GM10266 (cell line): ENCODE results near the gene PDE3A.

Experiments used
- DNase-seq: peaks from one replicate; pipeline ENCODE4 v3.0.0; 2012; ENCODE audit errors: extremely low spot score
- TF ChIP-seq, protein P1 (sequence below): IDR thresholded peaks from 2 replicates; pipeline ENCODE4 v1.5.1; 2012; ENCODE audit warnings: mild to moderate bottlenecking, low read depth; ENCODE audit not compliant: control insufficient read depth, insufficient read depth; ENCODE audit errors: missing control alignments

The PDE3A gene

DNA sequence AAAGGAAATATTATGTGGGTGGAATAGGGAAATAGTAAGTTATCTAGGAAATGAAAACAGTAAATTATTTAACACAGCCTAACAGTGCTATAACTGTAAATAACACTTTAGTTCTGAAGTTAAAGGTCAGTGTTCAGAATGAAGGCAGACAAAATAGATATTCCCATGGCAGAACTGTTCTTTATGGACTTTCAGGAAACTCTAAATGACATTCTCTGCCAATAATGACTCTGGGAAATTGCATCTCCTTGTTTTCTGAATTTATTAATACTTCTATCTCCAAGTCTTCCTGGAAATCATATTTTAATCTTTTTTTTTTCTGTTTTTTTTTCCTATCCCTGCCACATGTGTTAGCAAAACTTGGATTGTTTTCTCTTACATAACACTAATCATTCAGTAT is 101.4 kb downstream of the PDE3A start:
- TF ChIP-seq, protein P1, sequence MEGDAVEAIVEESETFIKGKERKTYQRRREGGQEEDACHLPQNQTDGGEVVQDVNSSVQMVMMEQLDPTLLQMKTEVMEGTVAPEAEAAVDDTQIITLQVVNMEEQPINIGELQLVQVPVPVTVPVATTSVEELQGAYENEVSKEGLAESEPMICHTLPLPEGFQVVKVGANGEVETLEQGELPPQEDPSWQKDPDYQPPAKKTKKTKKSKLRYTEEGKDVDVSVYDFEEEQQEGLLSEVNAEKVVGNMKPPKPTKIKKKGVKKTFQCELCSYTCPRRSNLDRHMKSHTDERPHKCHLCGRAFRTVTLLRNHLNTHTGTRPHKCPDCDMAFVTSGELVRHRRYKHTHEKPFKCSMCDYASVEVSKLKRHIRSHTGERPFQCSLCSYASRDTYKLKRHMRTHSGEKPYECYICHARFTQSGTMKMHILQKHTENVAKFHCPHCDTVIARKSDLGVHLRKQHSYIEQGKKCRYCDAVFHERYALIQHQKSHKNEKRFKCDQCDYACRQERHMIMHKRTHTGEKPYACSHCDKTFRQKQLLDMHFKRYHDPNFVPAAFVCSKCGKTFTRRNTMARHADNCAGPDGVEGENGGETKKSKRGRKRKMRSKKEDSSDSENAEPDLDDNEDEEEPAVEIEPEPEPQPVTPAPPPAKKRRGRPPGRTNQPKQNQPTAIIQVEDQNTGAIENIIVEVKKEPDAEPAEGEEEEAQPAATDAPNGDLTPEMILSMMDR, result no peak
- DNase-seq, result no peak

DNA sequence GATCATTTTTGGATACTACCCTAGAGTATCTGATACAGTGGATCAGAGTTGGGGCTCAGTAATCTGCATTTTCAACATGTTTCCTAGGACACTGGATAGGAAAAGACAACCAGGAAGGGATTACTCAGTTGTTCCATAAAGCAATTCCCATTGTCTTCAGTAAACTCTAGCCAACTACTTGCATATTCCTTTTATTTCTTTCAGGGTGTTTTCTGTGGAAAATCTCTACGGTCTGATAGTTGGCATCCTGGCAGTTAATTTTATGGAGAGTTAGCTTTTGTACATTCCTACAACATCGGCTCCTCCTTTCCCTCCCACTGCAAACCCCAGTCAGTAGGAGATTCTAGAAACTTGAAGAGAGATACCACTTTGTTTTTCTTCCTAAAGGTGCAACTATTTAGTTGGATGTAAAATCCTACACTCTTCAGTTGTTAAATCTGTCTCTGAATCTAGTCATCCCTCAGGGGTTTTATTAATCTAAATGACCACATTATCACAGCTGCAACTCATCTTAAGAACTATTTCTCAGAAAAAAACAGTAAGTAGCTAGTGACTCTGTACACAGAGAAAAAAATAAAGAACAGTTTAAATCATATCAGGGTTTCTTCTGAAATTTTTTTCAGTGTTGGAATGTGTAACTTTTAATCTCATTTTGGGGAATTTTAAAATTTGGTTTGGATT is 103.9 kb downstream of the PDE3A start:
- DNase-seq, result no peak
- TF ChIP-seq, protein P1, result no peak

DNA sequence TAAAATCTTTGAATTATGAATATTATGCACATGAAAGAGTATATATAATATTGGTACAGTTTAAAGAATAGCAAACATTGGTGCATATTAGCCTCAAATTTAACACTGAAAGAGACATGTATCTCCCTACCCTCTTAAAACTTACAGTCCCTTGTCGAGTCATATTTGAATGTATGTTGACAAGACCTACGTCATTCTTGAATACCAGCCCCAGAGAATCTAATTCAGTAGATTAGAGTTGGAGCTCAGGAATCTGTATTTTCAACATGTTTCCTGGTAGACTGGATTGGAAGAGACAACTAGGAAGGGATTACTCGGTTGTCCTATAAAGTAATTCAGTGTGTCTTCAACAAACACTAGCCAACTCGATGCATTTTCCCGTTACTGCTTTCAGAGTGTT is 104.8 kb downstream of the PDE3A start:
- DNase-seq, result no peak
- TF ChIP-seq, protein P1, result no peak

DNA sequence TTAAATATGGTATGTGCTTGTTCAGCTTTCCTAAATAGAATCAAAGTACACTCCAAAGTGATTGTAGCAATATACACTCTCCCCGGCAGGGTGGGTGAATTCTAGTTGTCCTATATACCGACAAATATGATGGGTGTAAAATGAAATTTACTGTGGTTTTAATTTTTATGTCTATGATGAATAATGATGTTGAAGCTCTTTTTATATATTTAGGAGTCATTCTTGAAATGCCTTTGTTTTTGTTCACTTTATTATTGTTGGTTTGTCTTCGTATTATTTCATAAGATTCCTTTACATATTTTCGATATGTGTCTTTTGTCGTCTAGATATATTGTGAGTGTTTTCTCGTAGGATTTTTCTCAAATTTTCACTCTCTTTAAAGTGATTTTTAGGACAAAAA is 105.7 kb downstream of the PDE3A start:
- DNase-seq, result no peak
- TF ChIP-seq, protein P1, result no peak

DNA sequence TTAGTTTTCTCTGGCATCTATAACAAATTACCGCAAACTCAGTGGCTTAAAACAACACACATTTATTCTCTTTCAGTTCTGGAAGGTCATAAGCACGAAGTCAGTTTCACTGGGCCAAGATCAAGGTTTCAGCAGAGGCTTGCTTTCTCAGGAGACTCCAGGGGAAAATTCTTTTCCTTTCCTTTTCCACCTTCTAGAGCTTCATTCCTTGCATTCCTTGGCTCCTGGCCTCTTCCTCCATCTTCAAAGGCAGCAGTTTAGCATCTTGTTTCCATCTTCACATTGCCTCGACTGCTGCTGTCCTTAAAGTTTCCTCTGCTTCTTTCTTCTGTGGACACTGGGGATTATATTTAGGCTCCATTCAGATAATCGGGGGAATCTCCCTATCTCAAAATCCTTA is 106.1 kb downstream of the PDE3A start:
- TF ChIP-seq, protein P1, result no peak
- DNase-seq, result no peak

DNA sequence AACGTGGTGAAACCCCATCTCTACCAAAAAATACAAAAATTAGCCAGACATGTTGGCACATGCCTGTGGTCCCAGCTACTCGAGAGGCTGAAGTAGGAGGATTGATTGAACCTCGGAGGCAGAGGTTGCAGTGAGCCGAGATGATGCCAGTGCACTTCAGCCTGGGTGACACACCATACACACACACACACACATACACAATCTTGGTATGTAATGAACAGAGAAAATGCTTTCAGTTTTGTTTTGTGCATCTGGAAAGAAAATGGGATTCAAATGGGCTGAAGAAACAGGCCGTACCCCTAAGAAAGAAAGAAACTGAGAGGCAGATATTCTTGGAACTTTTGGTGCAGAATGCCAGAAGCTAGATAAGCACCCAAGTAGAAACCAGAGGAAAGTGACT is 107.2 kb downstream of the PDE3A start:
- no peak for DNase-seq
- TF ChIP-seq, protein P1, result no peak

DNA sequence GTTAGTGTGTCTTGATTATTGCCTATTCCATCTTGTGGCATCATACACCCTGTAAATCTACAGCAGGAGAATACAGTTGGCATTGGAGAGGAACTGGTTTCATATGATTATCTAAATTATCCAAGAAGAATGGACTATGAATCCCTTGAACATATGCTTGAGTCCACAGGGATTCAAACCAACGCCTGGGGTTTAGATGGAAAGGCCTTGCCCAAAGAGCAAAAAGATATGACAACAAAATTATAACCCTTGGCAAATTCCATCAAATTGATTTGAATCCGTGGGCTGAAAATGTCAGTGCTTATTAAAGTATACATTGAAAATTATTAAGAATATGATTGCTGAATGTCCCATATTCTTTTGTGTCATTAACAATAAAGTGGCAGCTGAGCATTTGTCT is 108.2 kb downstream of the PDE3A start:
- TF ChIP-seq, protein P1, result no peak

More for the DNA sequence above, 108.2 kb downstream of the PDE3A start:
- DNase-seq, result no peak
